Hematopoietic multipotent progenitor cell treated with erythropoietin and hydrocortisone succinate and interleukin-3 and kit ligand, for 6 days (in vitro differentiated cells): ENCODE measurements around the gene PRDM16.
A peak's percentile ranks its signal among the peaks of the same experiment; 100 is the strongest.

Source experiments
- DNase-seq: peaks from one replicate; pipeline ENCODE4 v3.0.0-alpha.2; 2015

Gene PRDM16

GRCh38 chr1:3405974-3406867, 337.2 kb downstream of the PRDM16 start:
- no peak for DNase-seq

GRCh38 chr1:3407021-3407420, 338.0 kb downstream of the PRDM16 start:
- no peak for DNase-seq

DNA sequence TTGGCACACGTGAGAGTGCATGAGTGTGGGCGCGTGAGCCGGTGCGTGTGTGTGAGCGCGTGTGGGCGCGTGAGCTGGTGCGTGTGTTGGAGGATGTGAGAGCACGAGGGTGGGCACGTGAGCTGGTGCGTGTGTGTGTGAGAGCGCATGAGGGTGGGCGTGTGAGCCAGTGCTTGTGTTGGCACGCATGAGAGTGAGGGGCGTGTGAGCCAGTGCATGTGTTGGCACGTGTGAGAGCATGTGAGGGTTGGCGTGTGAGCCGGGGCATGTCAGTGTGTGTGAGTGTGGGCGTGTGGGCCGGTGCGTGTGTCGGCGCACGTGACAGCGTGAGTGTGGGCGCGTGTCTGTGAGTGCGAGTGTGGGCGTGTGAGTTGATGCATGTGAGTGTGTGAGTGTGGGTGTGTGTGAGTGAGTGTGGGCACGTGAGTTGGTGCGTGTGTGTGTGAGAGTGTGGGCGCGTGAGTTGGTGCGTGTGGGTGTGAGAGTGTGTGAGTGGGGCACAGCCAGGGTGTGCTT, 339.8 kb downstream of the PRDM16 start:
- DNase-seq = no peak

DNA sequence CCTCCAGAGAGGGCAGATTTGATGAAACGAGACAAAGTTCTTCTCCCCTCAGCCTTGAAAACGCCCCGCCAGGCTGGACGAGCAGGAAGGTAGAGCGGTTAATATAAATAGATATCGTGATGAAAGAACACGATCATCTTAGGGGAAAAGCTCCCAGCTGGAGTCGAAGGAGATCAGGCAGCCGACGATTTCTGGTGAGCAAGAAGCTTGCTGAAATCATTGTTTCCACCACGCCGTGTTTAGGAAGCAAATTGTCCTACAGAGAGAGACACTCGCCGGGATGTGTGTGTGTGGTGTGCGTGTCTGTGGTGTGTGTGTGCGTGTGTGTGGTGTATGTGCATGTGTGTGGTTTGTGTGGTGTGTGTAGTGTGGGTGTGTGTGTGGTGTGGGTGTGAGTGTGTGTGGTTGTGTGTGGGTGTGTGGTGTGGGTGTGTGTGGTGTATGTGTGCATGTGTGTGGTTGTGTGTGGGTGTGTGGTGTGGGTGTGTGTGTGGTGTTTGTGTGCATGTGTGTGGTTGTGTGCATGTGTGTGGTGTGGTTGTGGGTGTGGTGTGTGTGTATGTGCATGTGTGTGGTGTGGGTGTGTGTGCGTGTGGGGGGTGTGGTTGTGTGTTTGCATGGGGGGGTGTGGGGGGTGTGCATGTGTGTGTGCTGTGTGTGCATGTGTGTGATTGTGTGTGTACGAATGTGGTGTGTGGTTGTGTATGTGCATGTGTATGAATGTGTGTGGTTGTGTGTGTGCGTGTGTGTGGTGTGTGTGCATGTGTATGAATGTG, 340.6 kb downstream of the PRDM16 start:
- DNase-seq = no peak

GRCh38 chr1:3410142-3410925, 341.3 kb downstream of the PRDM16 start:
- peak; percentile 12 for DNase-seq

GRCh38 chr1:3411806-3412205, 342.8 kb downstream of the PRDM16 start:
- no peak for DNase-seq

DNA sequence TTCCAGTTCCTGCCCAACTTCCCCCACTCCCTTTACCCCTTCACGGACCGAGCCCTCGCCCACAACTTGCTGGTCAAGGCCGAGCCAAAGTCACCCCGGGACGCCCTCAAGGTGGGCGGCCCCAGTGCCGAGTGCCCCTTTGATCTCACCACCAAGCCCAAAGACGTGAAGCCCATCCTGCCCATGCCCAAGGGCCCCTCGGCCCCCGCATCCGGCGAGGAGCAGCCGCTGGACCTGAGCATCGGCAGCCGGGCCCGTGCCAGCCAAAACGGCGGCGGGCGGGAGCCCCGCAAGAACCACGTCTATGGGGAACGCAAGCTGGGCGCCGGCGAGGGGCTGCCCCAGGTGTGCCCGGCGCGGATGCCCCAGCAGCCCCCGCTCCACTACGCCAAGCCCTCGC, 343.4 kb downstream of the PRDM16 start:
- DNase-seq = no peak

DNA sequence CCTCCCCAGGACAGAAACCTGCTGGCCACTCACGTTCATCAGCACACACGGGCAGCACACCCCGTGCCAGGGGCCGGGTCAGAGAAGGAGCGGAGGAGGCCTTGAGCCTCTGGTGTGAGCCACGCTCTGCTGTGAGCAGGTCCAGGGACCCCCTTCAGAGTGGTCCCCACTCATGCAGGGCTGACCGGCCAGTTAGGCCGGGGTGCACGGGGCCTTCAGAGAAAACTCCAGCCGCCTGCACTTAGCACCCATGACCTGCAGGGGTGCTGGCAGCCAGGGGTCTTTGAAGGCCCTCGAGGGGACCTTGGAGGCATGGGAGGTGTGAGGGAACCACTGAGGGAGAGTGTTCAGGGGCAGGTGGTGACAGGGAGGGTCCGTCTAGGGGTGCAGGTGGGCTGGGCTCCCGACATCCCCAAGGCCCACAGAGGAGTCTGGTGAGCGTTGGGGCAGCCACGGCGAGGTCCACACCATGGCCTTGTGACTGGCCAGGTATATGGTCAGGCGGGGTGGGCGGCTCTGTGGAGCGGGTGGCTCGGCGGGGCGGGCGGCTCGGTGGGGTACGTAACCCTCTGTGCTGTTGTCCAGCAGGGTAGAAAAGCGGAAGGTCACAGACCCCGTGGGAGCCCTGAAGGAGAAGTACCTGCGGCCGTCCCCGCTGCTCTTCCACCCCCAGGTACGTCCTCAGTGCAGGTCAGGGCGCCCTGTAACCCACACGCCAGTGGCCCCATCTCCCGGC, 345.1 kb downstream of the PRDM16 start:
- no peak for DNase-seq

DNA sequence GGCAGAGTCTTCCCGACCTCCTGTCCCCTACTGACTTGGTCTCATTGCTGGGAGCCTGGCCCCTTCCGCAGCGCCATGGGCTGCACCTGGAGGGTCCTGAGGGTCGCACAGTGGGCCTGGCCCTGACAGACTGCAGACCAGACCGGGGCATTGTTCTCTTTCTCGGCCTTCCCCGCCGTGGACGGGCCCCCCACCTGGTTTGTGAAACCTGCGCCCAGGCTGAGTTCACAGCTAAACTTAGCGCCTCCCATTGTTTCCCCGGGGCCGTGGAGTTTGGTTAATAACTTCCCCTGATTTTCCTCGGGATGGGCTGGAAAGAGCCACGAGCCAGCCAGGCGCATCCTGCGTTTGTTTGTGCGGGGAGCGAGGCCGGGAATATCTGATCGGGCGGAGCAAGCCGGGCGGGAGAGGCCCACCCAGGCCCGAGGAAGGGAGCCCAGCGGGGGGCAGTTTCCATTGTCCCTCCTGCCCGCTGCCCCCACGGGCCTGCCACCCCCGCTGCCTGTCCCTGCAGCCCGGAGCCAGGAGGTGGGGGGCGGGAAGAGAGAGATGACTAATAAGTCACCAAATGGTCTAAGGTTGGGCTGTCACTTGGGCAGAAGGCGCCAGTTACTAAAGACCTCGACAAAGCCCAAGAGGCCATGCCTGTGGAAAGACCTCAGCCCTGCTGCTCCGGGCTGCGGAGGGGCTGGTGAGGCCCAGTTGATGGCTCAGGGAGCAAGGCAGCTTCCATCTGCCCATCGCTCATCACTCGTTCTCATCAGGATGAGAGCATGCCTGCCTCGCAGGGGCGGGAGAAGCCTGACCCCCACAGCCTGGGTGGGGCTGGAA, 346.5 kb downstream of the PRDM16 start:
- DNase-seq = no peak

DNA sequence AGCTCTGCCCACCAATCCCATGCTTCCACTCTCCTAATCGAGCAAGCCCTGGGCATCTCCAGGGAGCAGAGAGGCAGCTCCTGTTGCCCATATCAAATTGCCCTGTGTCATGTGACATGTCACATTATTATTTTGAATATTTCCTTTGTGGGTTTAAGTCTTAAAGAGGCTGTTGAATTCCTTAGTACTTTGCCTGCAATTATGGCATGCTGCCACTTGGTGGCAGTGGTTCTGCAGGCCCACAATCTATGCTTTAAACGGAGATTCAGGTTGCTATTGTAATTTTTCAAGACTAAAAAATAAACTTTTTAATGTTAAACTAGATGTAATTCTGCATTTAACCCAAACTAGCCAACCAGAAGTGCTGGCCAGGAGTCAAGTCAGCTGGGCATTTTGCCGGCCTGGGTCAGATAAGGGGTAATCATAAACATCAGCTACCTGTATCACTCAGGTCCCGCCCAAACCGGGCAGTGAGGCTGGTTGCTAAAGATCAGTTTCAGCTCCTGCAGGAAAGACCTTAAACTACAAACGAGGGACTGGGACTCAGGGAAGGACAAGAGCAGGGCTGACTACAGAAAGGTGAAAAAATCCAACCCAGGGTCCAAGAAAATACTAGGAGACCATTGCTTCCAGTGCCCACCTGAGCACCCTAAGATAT, 348.2 kb downstream of the PRDM16 start:
- DNase-seq = no peak

DNA sequence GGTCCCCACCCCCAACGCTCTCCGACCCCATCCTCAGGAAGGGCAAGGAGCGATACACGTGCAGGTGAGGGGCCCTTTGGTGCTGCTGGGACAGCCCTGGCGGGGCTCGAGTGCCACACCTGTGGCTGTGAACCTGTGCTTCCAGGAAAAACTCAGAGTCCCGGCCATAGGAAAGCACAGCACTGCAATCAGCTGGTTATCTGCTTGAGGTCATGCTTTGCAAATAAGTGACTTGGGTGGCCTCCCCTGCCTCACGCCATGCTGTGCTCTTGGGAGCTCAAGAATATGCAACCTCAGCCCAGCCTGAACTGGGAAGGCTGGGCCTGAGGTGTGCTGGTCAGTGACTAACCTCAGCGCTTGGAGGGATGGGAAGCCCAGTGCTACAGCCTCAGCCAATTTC, 348.9 kb downstream of the PRDM16 start:
- no peak for DNase-seq

DNA sequence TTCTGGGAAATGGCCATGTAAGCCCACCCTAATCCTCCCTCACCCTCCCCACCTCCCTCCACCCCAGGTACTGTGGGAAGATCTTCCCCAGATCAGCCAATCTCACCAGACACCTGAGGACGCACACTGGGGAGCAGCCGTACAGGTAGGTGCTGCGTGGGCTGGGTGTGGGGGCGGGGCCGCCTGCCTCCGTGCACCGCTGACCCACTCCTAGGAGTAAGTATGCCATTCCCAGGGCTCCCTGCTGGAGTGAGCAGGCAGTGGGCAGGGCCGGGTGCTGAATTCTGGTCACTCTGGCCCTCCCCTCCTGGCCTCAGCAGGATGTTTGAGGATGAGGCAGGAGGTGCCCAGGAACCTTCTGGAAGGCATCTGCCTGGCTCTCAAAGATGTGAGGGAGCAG, 349.6 kb downstream of the PRDM16 start:
- no peak for DNase-seq

DNA sequence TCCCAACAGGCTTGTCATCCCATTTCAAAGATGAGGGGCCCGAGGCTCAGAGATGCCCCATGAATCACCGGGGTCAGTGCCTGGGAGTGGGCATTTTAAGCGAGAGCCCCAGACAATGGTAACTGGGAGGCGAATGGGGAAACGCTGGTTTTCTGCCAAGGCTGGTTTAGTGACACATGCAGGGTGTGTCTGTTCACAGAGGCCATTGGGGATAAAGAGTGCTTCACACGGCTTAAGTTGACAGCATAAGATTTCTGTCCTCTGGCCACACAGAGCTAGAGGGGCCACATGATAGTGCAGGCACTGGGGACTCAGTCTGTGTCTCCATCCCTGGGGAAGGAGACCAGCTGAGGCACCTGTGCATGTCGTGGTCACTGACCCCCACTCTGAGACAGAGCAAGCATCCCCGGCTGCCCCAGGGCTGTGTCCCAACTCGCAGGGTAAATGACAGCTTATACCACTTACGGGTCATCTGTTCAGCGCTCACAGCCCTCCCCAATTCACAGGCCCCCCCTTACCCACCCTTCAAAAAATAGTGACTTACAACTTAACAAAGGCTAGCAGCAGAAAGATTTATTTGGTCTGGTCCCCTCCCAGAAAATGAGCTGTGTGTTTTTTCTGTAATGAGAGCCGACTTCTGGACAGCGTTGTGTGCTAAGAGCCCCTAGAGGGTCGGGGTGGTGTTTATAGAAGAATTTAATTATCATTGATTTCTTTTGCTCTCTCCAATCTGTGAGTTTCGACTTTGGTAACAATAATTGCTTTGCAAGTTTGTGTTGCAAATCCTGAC, 350.6 kb downstream of the PRDM16 start:
- no peak for DNase-seq

- DNase-seq = no peak
Observed at GRCh38 chr1:3420218-3420951, 351.4 kb downstream of the PRDM16 start.

- DNase-seq = no peak
Observed at GRCh38 chr1:3422638-3423037, 353.6 kb downstream of the PRDM16 start.

- DNase-seq = no peak
Observed at GRCh38 chr1:3423245-3423829, 354.3 kb downstream of the PRDM16 start.

DNA sequence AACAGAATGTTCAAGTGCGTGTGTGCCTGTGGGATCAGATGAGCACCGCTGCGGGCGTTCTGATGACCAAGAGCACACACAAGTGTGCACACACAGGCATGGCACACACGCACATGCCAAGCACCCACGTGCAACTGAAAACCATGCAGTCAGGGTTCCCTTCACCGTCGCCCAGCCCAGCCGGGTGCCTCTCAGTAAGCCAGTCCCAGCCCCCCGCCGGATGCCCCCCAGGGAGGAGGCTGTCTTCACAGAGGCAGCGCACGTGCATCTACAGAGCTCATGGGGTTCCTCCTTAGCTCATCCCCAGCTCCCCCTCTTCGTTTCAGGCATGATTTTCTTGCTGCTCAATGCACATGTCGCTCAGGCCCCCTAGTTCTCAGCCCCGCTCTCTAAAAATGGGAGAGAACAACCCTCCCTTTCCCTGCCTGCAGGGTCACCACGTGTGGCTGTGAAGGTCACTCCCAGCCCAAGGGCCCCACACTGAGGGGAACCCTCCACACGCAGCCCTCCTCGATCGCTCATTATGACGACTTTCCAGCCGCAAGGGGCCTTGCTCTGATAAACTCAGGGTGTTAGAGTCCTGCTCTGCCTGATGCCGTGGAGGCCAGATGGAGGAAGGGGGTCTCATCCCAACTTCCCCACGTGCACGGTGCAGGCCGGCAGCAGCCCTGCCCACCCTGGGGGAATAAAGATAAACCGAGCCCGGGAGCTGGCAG, 355.1 kb downstream of the PRDM16 start:
- DNase-seq = no peak
